ENCODE measurements around the gene CYP3A4. TPM values are rescaled to one million over a fixed set of nuclear protein-coding genes. Genes with fewer than 3 reads are reported as not detected.
"Not testable (repeated sequence)": the region's sequence is repeated elsewhere in the genome, so short reads cannot be mapped to it uniquely, and the experiment has no call there.

CYP3A4 gene
- total RNA-seq, 3 donors from 2014 or later (not counting 1 experiment from before 2014, with no cell fraction given): not detected

GRCh38 chr7:99762680-99763327 is 21.2 kb downstream of the CYP3A4 start:
- Histone ChIP-seq H3K4me3 (ENCODE audit: low read length) (no peak overlapping the region), H3K27me3 (ENCODE audit: control insufficient read depth, insufficient read depth, low read length) (no peaks in the 10 kb centered on the region), H3K27ac (ENCODE audit: low read length) (no peak overlapping the region), H3K4me1 (ENCODE audit: control insufficient read depth, insufficient read depth, low read length) (peaks cover 3% of the 10 kb centered on the region), H3K9me3 (ENCODE audit: control insufficient read depth, insufficient read depth, low read length) (no peaks in the 10 kb centered on the region), H3K36me3 (ENCODE audit: control insufficient read depth, insufficient read depth, low read length) (no peaks in the 10 kb centered on the region)
- Mint-ChIP-seq H3K9me3 (no peaks in the 10 kb centered on the region), H3K4me3 (no peak overlapping the region), H3K27ac (no peak overlapping the region), H3K36me3 (no peaks in the 10 kb centered on the region), H3K27me3 (ENCODE audit: low read depth in 2 of 2) (peaks cover 3 to 7% of the 10 kb centered on the region in 2 donors), H3K4me1 (peaks cover 6 to 8% of the 10 kb centered on the region in 2 donors)
- no peak for TF ChIP-seq CTCF (IDR thresholded peaks at IDR 0.05)
- ATAC-seq (no peak), DNase-seq (no peak)
- intact Hi-C loops (cut with micrococcal nuclease): no loop called here
- WGBS (ENCODE audit: insufficient coverage): 88% methylated on average over 6 of the region's 7 CpGs

- no peak overlapping the region for H3K27ac ChIP-seq (ENCODE audit: low read length)
- WGBS (ENCODE audit: insufficient coverage): 100% methylated on average over 1 of the region's 1 CpG
- Mint-ChIP-seq H3K4me3 (no peak overlapping the region), H3K27ac (no peak overlapping the region), H3K9me3 (no peaks in the 10 kb centered on the region), H3K27me3 (ENCODE audit: low read depth in 2 of 2) (peaks cover 14 to 43% of the 10 kb centered on the region in 2 donors), H3K4me1 (no peaks in the 10 kb centered on the region), H3K36me3 (no peaks in the 10 kb centered on the region)
- no peaks in the 10 kb centered on the region for H3K36me3 ChIP-seq (ENCODE audit: control insufficient read depth, insufficient read depth, low read length)
- no peak for DNase-seq
- H3K4me1 ChIP-seq (ENCODE audit: control insufficient read depth, insufficient read depth, low read length): no peaks in the 10 kb centered on the region
- no peak for TF ChIP-seq CTCF (IDR thresholded peaks at IDR 0.05)
- H3K27me3 ChIP-seq (ENCODE audit: control insufficient read depth, insufficient read depth, low read length): peaks cover 2% of the 10 kb centered on the region
- H3K4me3 ChIP-seq (ENCODE audit: low read length): no peak overlapping the region
- intact Hi-C loops (cut with micrococcal nuclease): no loop called here
- no peaks in the 10 kb centered on the region for H3K9me3 ChIP-seq (ENCODE audit: control insufficient read depth, insufficient read depth, low read length)
- no peak for ATAC-seq
These were observed 28.9 kb downstream of the CYP3A4 start for GRCh38 chr7:99755085-99755484.

GRCh38 chr7:99752356-99752755 is 31.6 kb downstream of the CYP3A4 start:
- no peak overlapping the region for H3K27ac Mint-ChIP-seq
- H3K4me3 ChIP-seq (ENCODE audit: low read length): no peak overlapping the region
- DNase-seq (no peak), ATAC-seq (no peak)
- no peaks in the 10 kb centered on the region for H3K9me3 ChIP-seq (ENCODE audit: control insufficient read depth, insufficient read depth, low read length)
- peaks cover 14 to 49% of the 10 kb centered on the region in 2 donors for H3K27me3 Mint-ChIP-seq (ENCODE audit: low read depth in 2 of 2)
- no peak for TF ChIP-seq CTCF (IDR thresholded peaks at IDR 0.05)
- no peak overlapping the region for H3K4me3 Mint-ChIP-seq
- H3K36me3 ChIP-seq (ENCODE audit: control insufficient read depth, insufficient read depth, low read length): no peaks in the 10 kb centered on the region
- peaks cover 2% of the 10 kb centered on the region for H3K27me3 ChIP-seq (ENCODE audit: control insufficient read depth, insufficient read depth, low read length)
- H3K4me1 Mint-ChIP-seq: no peaks in the 10 kb centered on the region
- no peak overlapping the region for H3K27ac ChIP-seq (ENCODE audit: low read length)
- intact Hi-C loops (cut with micrococcal nuclease): no loop called here
- H3K36me3 Mint-ChIP-seq: no peaks in the 10 kb centered on the region
- no peaks in the 10 kb centered on the region for H3K4me1 ChIP-seq (ENCODE audit: control insufficient read depth, insufficient read depth, low read length)
- H3K9me3 Mint-ChIP-seq: no peaks in the 10 kb centered on the region
- 89% methylated on average over 2 of the region's 3 CpGs for WGBS (ENCODE audit: insufficient coverage)

GRCh38 chr7:99751322-99752052 is 32.5 kb downstream of the CYP3A4 start:
- H3K27ac Mint-ChIP-seq; H3K36me3 ChIP-seq (ENCODE audit: control insufficient read depth, insufficient read depth, low read length); H3K4me3 ChIP-seq (ENCODE audit: low read length); ATAC-seq; intact Hi-C loops (cut with micrococcal nuclease); H3K27ac ChIP-seq (ENCODE audit: low read length); H3K27me3 ChIP-seq (ENCODE audit: control insufficient read depth, insufficient read depth, low read length); H3K4me3 Mint-ChIP-seq; H3K4me1 ChIP-seq (ENCODE audit: control insufficient read depth, insufficient read depth, low read length); H3K9me3 Mint-ChIP-seq; DNase-seq; H3K9me3 ChIP-seq (ENCODE audit: control insufficient read depth, insufficient read depth, low read length); H3K36me3 Mint-ChIP-seq; H3K4me1 Mint-ChIP-seq: not testable (repeated sequence)
- WGBS (ENCODE audit: insufficient coverage): 21% methylated on average over 2 of the region's 5 CpGs
- H3K27me3 Mint-ChIP-seq (ENCODE audit: low read depth in 2 of 2): peaks cover 11 to 43% of the 10 kb centered on the region in 2 donors

All from natural killer cell (primary cell).